HEK293 (cell line): Measurements from ENCODE around the gene AGO4.

Experiments
- CTCF ChIA-PET: fragments of 350-600 bp; formaldehyde crosslinking; extraction: SDS; loops from one replicate; lab custom pipeline; 2021; ENCODE audit warnings: antibody characterized with exemption; lab: Yijun Ruan, JAX
- POLR2A ChIA-PET: fragments of 300-600 bp; formaldehyde crosslinking; extraction: SDS; loops from one replicate; lab custom pipeline; 2020; ENCODE audit warnings: antibody characterized with exemption, inconsistent platforms; lab: Yijun Ruan, JAX
- H3K27ac ChIP-seq: fragments of 200-500 bp; sonication (Bioruptor generic); 2 replicates; pipeline ENCODE4 v1.5.1; 2014; ENCODE audit warnings: low read depth, low read length, control low read depth, inconsistent platforms; ENCODE audit errors: extremely low read depth
- H3K36me3 ChIP-seq, 2 experiments: fragments of 200-500 bp in 1 of 2; sonication (Bioruptor generic) in 1 of 2; 1 replicate in 1 of 2; 2 replicates in 1 of 2; pipeline ENCODE4 v1.5.1; 2014 to 2017; ENCODE audit warnings: inconsistent platforms in 2 of 2, low read length in 2 of 2; ENCODE audit not compliant: control insufficient read depth in 2 of 2, insufficient read depth in 1 of 2
- H3K4me1 ChIP-seq: fragments of 200-500 bp; sonication (Bioruptor generic); 2 replicates; pipeline ENCODE4 v1.5.1; 2014; ENCODE audit warnings: mild to moderate bottlenecking, low read length, inconsistent platforms; ENCODE audit not compliant: control insufficient read depth, insufficient read depth
- H3K4me3 ChIP-seq: 2 replicates; pipeline ENCODE4 v1.5.1; 2011; ENCODE audit warnings: low read depth, mild to moderate bottlenecking, control low read depth, low read length, moderate library complexity
- H3K9me3 ChIP-seq: fragments of 200-500 bp; sonication (Bioruptor generic); 2 replicates; pipeline ENCODE4 v1.5.1; 2014; ENCODE audit warnings: low read depth, low read length, inconsistent platforms; ENCODE audit not compliant: control insufficient read depth, insufficient read depth
- EGR2 ChIP-seq: fragments of 450-650 bp; formaldehyde crosslinking; IDR thresholded peaks from 2 replicates; pipeline ENCODE4 v1.5.1; 2016; ENCODE audit warnings: low read depth, missing biosample characterization, missing genetic modification characterization
- GFI1B ChIP-seq: fragments of 450-650 bp; formaldehyde crosslinking; IDR thresholded peaks from 2 replicates; pipeline ENCODE4 v1.5.1; 2016; ENCODE audit warnings: missing biosample characterization, missing genetic modification characterization
- GLIS1 ChIP-seq: fragments of 450-650 bp; formaldehyde crosslinking; IDR thresholded peaks from 2 replicates; pipeline ENCODE4 v1.5.1; 2016; ENCODE audit warnings: missing biosample characterization, missing genetic modification characterization
- KLF1 ChIP-seq: fragments of 450-650 bp; formaldehyde crosslinking; IDR thresholded peaks from 2 replicates; pipeline ENCODE4 v1.5.1; 2016; ENCODE audit warnings: missing biosample characterization, missing genetic modification characterization
- MYNN ChIP-seq: fragments of 450-650 bp; formaldehyde crosslinking; IDR thresholded peaks from 2 replicates; pipeline ENCODE4 v1.5.1; 2016; ENCODE audit warnings: missing biosample characterization, missing genetic modification characterization, borderline replicate concordance
- REPIN1 ChIP-seq: fragments of 450-650 bp; formaldehyde crosslinking; IDR thresholded peaks from 2 replicates; pipeline ENCODE4 v1.5.1; 2017; ENCODE audit warnings: missing biosample characterization, missing genetic modification characterization, low read depth
- ZFP3 ChIP-seq: fragments of 450-650 bp; formaldehyde crosslinking; IDR thresholded peaks from 2 replicates; pipeline ENCODE4 v1.5.1; 2016; ENCODE audit warnings: low read depth, missing biosample characterization, missing genetic modification characterization
- ZFP37 ChIP-seq: fragments of 450-650 bp; formaldehyde crosslinking; IDR thresholded peaks from 2 replicates; pipeline ENCODE4 v1.5.1; 2016; ENCODE audit warnings: missing biosample characterization, missing genetic modification characterization
- ZNF121 ChIP-seq: fragments of 450-650 bp; formaldehyde crosslinking; IDR thresholded peaks from 2 replicates; pipeline ENCODE4 v1.5.1; 2016; ENCODE audit warnings: missing biosample characterization, missing genetic modification characterization
- ZNF133 ChIP-seq: fragments of 450-650 bp; formaldehyde crosslinking; IDR thresholded peaks from 2 replicates; pipeline ENCODE4 v1.5.1; 2016; ENCODE audit warnings: missing biosample characterization, missing genetic modification characterization
- ZNF175 ChIP-seq: fragments of 450-650 bp; formaldehyde crosslinking; IDR thresholded peaks from 2 replicates; pipeline ENCODE4 v1.5.1; 2016; ENCODE audit warnings: missing biosample characterization, missing genetic modification characterization
- ZNF211 ChIP-seq: fragments of 450-650 bp; formaldehyde crosslinking; IDR thresholded peaks from 2 replicates; pipeline ENCODE4 v1.5.1; 2016; ENCODE audit warnings: low read depth, missing biosample characterization, missing genetic modification characterization
- ZNF529 ChIP-seq: fragments of 450-650 bp; formaldehyde crosslinking; IDR thresholded peaks from 2 replicates; pipeline ENCODE4 v1.5.1; 2017; ENCODE audit warnings: missing genetic modification characterization, missing biosample characterization; ENCODE audit not compliant: insufficient replicate concordance
- ZNF549 ChIP-seq: fragments of 450-650 bp; IDR thresholded peaks from 2 replicates; pipeline ENCODE4 v1.5.1; 2018; ENCODE audit warnings: missing biosample characterization, missing genetic modification characterization, mild to moderate bottlenecking, inconsistent platforms, moderate library complexity
- ZNF596 ChIP-seq: fragments of 450-650 bp; IDR thresholded peaks from 2 replicates; pipeline ENCODE4 v1.5.0; 2018; ENCODE audit warnings: missing biosample characterization, mild to moderate bottlenecking, missing genetic modification characterization, moderate library complexity
- ZNF600 ChIP-seq: fragments of 450-650 bp; formaldehyde crosslinking; IDR thresholded peaks from 2 replicates; pipeline ENCODE4 v1.5.1; 2016; ENCODE audit warnings: missing biosample characterization, missing genetic modification characterization
- ZNF626 ChIP-seq: fragments of 450-650 bp; sonication (Bioruptor Pico); formaldehyde crosslinking; IDR thresholded peaks from 2 replicates; pipeline ENCODE4 v1.5.1; 2018; ENCODE audit warnings: missing biosample characterization, missing genetic modification characterization, inconsistent platforms
- ZNF658 ChIP-seq: fragments of 450-650 bp; formaldehyde crosslinking; IDR thresholded peaks from 2 replicates; pipeline ENCODE4; 2016; ENCODE audit warnings: missing biosample characterization, missing genetic modification characterization
- ZNF704 ChIP-seq: fragments of 450-650 bp; formaldehyde crosslinking; IDR thresholded peaks from 2 replicates; pipeline ENCODE4 v1.5.1; 2016; ENCODE audit warnings: missing biosample characterization, missing genetic modification characterization
- ZNF747 ChIP-seq: fragments of 450-650 bp; formaldehyde crosslinking; IDR thresholded peaks from 2 replicates; pipeline ENCODE4 v1.5.1; 2016; ENCODE audit warnings: missing biosample characterization, missing genetic modification characterization
- TF ChIP-seq, protein P1 (sequence below): fragments of 450-650 bp; formaldehyde crosslinking; IDR thresholded peaks from 2 replicates; pipeline ENCODE4 v1.5.1; 2016; ENCODE audit warnings: missing biosample characterization, missing genetic modification characterization, borderline replicate concordance
- TF ChIP-seq, protein P2 (sequence below): fragments of 450-650 bp; formaldehyde crosslinking; IDR thresholded peaks from 2 replicates; pipeline ENCODE4 v1.5.1; 2016; ENCODE audit warnings: missing biosample characterization, missing genetic modification characterization, low read depth
- TF ChIP-seq, protein P3 (sequence below): fragments of 450-650 bp; formaldehyde crosslinking; IDR thresholded peaks from 2 replicates; pipeline ENCODE4 v1.5.1; 2017; ENCODE audit warnings: missing biosample characterization, missing genetic modification characterization

AGO4 gene

DNA sequence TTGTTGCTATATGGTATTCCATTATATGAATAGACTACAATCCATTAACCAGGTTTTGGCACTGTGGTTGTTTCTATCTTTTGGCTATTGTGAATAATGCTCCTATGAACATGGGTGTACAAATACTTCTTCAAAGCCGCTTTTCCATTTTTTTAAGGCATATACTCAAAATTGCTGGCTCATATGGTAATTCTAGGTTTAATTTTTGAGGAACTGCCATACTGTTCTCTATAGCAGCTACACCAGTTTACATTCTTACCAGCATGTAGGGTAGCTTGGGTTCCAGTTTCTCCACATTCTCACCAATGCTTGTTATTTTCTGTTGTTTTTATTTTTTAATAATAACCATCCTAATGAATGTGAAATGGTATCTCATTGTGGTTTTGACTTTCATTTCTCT lies 55.3 kb downstream of the AGO4 start:
- ChIA-PET POLR2A (no interaction called here), CTCF (interaction anchor here (0.6 to 1.3 kb wide), 4 partner anchors 8 to 20 kb away, joined by 3 to 7 read pairs (median 4); partner anchors contain the start of gene AGO1)
- TF ChIP-seq ZFP3 (tag by site-specific recombination) (no peak), ZNF658 (tag by site-specific recombination) (no peak), ZNF600 (tag by site-specific recombination) (no peak), ZNF121 (tag by site-specific recombination) (no peak), MYNN (tag by site-specific recombination) (no peak), ZNF747 (tag by site-specific recombination) (no peak)
- TF ChIP-seq, protein P1, sequence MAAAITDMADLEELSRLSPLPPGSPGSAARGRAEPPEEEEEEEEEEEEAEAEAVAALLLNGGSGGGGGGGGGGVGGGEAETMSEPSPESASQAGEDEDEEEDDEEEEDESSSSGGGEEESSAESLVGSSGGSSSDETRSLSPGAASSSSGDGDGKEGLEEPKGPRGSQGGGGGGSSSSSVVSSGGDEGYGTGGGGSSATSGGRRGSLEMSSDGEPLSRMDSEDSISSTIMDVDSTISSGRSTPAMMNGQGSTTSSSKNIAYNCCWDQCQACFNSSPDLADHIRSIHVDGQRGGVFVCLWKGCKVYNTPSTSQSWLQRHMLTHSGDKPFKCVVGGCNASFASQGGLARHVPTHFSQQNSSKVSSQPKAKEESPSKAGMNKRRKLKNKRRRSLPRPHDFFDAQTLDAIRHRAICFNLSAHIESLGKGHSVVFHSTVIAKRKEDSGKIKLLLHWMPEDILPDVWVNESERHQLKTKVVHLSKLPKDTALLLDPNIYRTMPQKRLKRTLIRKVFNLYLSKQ, result no peak
- TF ChIP-seq, protein P2, sequence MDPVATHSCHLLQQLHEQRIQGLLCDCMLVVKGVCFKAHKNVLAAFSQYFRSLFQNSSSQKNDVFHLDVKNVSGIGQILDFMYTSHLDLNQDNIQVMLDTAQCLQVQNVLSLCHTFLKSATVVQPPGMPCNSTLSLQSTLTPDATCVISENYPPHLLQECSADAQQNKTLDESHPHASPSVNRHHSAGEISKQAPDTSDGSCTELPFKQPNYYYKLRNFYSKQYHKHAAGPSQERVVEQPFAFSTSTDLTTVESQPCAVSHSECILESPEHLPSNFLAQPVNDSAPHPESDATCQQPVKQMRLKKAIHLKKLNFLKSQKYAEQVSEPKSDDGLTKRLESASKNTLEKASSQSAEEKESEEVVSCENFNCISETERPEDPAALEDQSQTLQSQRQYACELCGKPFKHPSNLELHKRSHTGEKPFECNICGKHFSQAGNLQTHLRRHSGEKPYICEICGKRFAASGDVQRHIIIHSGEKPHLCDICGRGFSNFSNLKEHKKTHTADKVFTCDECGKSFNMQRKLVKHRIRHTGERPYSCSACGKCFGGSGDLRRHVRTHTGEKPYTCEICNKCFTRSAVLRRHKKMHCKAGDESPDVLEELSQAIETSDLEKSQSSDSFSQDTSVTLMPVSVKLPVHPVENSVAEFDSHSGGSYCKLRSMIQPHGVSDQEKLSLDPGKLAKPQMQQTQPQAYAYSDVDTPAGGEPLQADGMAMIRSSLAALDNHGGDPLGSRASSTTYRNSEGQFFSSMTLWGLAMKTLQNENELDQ (tag by site-specific recombination), result no peak
- no peaks in the 10 kb centered on the region for H3K9me3 ChIP-seq
- H3K4me3 ChIP-seq, result no peak overlapping the region
- no peak overlapping the region for H3K27ac ChIP-seq
- no peaks in the 10 kb centered on the region for H3K36me3 ChIP-seq
- H3K4me1 ChIP-seq, result no peaks in the 10 kb centered on the region

DNA sequence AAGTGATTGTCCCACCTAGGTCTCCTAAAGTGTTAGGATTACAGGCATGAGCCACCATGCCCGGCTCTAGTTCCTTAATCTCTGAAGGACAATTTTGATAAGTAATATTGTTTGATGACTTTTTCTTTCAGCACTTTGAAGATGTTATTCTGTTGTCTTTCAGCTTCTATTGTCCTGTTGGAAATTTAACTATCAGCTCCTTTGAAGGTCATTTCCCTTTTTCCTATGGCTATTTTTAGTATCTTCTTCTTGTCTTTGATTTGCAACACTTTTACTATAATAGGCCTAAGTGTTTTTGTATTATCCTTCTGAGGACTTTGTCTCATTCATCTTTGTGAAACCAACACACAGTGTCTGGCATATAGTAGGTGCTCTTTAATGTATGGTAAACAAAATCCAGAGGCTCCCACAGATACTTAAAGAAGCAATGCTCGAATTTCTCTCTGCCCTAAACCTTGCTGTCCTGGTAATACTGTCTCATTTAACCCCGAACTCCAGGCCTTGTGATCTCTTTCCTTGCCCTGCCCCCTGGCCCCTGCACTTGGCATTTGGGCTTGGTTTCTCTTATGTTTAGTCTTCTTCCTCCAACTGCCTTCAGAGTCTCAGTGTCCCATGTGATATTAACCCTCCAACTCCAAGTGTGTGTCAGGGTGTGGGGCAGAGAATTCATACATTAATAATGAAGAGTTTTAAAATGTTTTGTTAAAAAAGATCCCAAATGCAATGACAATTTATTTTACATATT lies 56.2 kb downstream of the AGO4 start:
- ChIA-PET CTCF (interaction anchor here (0.8 to 1.2 kb wide), 3 partner anchors 9 to 19 kb away, joined by 3 to 5 read pairs (median 3); partner anchors contain the start of gene AGO1), POLR2A (no interaction called here)
- Histone ChIP-seq H3K9me3 (no peaks in the 10 kb centered on the region), H3K27ac (no peak overlapping the region), H3K4me1 (no peaks in the 10 kb centered on the region), H3K36me3 (no peaks in the 10 kb centered on the region), H3K4me3 (no peak overlapping the region)
- TF ChIP-seq ZNF211 (tag by site-specific recombination), result no peak
- TF ChIP-seq ZNF626 (tag by site-specific recombination), result no peak
- no peak for TF ChIP-seq GLIS1 (tag by site-specific recombination)
- TF ChIP-seq ZNF175 (tag by site-specific recombination), result no peak
- no peak for TF ChIP-seq GFI1B (tag by site-specific recombination)
- no peak for TF ChIP-seq ZNF596
- no peak for TF ChIP-seq ZNF549 (tag by site-specific recombination)
- TF ChIP-seq EGR2 (tag by site-specific recombination), result no peak
- no peak for TF ChIP-seq ZNF529

DNA sequence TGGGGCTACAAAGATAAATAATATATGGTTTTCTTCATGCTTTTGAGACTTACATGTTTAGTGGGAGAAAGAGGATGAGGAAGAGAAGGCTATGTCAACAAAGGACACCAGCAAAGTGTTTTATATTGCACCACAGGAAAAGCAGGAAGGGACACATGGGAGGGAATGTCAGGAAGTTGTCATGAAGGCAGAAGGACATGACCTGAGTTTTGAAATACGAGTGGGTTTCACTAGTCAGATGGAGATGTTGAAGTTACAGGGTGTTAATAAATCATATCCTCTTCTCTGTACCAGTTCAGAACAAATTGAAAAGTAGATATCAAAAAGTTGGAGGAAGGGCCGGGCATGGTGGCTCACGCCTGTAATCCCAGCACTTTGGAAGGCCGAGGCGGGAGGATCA lies 57.0 kb downstream of the AGO4 start:
- Histone ChIP-seq H3K4me1 (no peaks in the 10 kb centered on the region), H3K4me3 (no peak overlapping the region), H3K27ac (no peak overlapping the region), H3K36me3 (no peaks in the 10 kb centered on the region), H3K9me3 (no peaks in the 10 kb centered on the region)
- ChIA-PET CTCF (interaction anchor here (0.7 kb wide), 1 partner anchor 207 kb away, joined by 4 read pairs; no protein-coding TSS in a partner anchor), POLR2A (no interaction called here)
- TF ChIP-seq ZNF133 (no peak), REPIN1 (no peak), ZFP37 (tag by site-specific recombination) (no peak), KLF1 (tag by site-specific recombination) (no peak), ZNF704 (no peak)
- TF ChIP-seq, protein P2 (tag by site-specific recombination), result no peak
- TF ChIP-seq, protein P3, sequence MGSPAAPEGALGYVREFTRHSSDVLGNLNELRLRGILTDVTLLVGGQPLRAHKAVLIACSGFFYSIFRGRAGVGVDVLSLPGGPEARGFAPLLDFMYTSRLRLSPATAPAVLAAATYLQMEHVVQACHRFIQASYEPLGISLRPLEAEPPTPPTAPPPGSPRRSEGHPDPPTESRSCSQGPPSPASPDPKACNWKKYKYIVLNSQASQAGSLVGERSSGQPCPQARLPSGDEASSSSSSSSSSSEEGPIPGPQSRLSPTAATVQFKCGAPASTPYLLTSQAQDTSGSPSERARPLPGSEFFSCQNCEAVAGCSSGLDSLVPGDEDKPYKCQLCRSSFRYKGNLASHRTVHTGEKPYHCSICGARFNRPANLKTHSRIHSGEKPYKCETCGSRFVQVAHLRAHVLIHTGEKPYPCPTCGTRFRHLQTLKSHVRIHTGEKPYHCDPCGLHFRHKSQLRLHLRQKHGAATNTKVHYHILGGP (tag by site-specific recombination), result no peak
